Adrenal gland (tissue), 5 donors: ENCODE measurements around the gene PRIM2.

Source experiments
- POLR2A ChIP-seq, 2 donors: fragments of 450-650 bp; IDR thresholded peaks; one replicate each; pipeline ENCODE4 v1.6.1; 2017; ENCODE audit warnings: antibody characterized with exemption in 2 of 2, mild to moderate bottlenecking in 2 of 2, moderate library complexity in 1 of 2
- TF ChIP-seq, protein P1 (sequence below), 6 experiments: fragments of 450-650 bp in 4 of 6; fragments of 200-600 bp in 2 of 6; sonication (generic) in 1 of 6; IDR thresholded peaks; 1 replicate in 5 of 6; 2 replicates in 1 of 6; pipeline versions ENCODE4 v1.5.1 to v1.8.0; 2016 to 2021; ENCODE audit warnings: antibody characterized with exemption in 6 of 6, mild to moderate bottlenecking in 2 of 6, moderate library complexity in 1 of 6
- donor health status: DM: no; HTN: no; CAD: no.

DNA sequence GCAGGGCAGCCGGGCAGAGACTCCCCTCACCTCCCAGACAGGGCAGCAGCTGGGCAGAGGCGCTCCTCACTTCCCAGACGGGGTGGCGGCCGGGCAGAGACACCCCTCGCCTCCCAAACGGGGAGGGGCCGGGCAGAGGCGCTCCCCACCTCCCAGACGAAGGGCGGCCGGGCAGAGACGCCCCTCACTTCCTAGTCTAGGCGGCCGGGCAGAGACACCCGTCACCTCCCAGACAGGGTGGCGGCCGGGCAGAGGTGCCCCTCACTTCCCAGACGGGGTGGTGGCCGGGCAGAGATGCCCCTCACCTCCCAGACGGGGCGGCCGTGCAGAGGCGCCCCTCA lies 6.6 kb upstream of the PRIM2 start:
- no peak for TF ChIP-seq POLR2A (IDR thresholded peaks at IDR 0.05)
- TF ChIP-seq, protein P1, sequence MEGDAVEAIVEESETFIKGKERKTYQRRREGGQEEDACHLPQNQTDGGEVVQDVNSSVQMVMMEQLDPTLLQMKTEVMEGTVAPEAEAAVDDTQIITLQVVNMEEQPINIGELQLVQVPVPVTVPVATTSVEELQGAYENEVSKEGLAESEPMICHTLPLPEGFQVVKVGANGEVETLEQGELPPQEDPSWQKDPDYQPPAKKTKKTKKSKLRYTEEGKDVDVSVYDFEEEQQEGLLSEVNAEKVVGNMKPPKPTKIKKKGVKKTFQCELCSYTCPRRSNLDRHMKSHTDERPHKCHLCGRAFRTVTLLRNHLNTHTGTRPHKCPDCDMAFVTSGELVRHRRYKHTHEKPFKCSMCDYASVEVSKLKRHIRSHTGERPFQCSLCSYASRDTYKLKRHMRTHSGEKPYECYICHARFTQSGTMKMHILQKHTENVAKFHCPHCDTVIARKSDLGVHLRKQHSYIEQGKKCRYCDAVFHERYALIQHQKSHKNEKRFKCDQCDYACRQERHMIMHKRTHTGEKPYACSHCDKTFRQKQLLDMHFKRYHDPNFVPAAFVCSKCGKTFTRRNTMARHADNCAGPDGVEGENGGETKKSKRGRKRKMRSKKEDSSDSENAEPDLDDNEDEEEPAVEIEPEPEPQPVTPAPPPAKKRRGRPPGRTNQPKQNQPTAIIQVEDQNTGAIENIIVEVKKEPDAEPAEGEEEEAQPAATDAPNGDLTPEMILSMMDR (IDR thresholded peaks at IDR 0.05): no peak
